ENCODE measurements around the gene YDJC.
A peak's percentile ranks its signal among the peaks of the same experiment; 100 is the strongest.
"Not testable (repeated sequence)": the region's sequence is repeated elsewhere in the genome, so short reads cannot be mapped to it uniquely, and the experiment has no call there.

Gene YDJC, protein sequence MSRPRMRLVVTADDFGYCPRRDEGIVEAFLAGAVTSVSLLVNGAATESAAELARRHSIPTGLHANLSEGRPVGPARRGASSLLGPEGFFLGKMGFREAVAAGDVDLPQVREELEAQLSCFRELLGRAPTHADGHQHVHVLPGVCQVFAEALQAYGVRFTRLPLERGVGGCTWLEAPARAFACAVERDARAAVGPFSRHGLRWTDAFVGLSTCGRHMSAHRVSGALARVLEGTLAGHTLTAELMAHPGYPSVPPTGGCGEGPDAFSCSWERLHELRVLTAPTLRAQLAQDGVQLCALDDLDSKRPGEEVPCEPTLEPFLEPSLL

DNA sequence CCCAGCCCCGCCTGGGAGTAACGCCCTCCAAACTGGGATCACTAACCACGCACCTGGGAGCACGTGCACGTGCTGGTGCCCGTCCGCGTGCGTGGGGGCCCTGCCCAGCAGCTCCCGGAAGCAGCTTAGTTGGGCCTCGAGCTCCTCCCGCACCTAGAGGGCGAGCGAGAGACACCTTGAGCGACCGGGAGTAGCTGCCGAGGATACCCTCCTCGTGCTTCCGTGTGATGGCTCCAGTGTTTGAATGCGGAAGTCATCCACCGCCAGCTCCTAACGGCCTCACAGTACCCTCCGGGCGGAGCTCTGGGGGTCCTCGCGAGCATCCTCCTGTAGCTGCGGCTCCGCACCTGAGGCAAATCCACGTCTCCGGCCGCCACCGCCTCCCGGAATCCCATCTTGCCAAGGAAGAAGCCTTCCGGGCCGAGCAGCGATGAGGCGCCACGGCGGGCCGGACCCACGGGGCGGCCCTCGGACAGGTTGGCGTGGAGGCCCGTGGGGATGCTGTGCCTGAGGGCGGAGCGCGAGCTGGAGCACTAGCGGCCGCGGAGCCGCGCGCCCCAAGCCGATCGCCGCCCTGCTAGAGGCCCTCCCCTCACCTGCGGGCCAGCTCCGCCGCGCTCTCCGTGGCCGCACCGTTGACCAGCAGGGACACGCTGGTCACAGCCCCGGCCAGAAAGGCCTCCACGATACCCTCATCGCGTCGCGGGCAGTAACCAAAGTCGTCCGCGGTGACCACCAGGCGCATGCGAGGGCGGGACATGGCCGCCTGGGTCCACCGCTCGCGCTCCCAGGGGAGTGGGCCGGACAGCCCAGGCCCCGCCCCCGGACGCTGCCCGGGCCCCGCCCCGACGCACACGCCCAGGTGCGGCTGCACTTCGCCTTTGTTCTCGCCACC, at the start of gene YDJC:
Gene YDJC, minus strand, starts transcription at position 768 of the 895 bp plus-strand sequence. Its CDS starts 8 bp downstream, at position 760.
- H3K36me3 Mint-ChIP-seq (ENCODE audit: low read depth): peaks cover 22% of the 10 kb centered on the region
- H3K27ac Mint-ChIP-seq: peak within 1 kb of the TSS; percentile 92
- H3K4me3 Mint-ChIP-seq: peak within 1 kb of the TSS; percentile 92
- H3K27me3 Mint-ChIP-seq: no peaks in the 10 kb centered on the region
- H3K4me1 Mint-ChIP-seq (ENCODE audit: low read depth): peaks cover 52% of the 10 kb centered on the region
- H3K9me3 Mint-ChIP-seq: no peaks in the 10 kb centered on the region

- H3K36me3 Mint-ChIP-seq (ENCODE audit: low read depth): peaks cover 16% of the 10 kb centered on the region
- H3K4me1 Mint-ChIP-seq (ENCODE audit: low read depth): peaks cover 3% of the 10 kb centered on the region
- no peaks in the 10 kb centered on the region for H3K27me3 Mint-ChIP-seq
- no peak overlapping the region for H3K27ac Mint-ChIP-seq
- H3K9me3 Mint-ChIP-seq: no peaks in the 10 kb centered on the region
- no peak overlapping the region for H3K4me3 Mint-ChIP-seq
Measured at GRCh38 chr22:21679383-21679782, 49.6 kb upstream of the YDJC start.

- H3K27me3 Mint-ChIP-seq; H3K4me3 Mint-ChIP-seq; H3K4me1 Mint-ChIP-seq (ENCODE audit: low read depth); H3K9me3 Mint-ChIP-seq; H3K27ac Mint-ChIP-seq: not testable (repeated sequence)
- peaks cover 19% of the 10 kb centered on the region for H3K36me3 Mint-ChIP-seq (ENCODE audit: low read depth)
Measured at GRCh38 chr22:21678842-21679241, 49.0 kb upstream of the YDJC start.

DNA sequence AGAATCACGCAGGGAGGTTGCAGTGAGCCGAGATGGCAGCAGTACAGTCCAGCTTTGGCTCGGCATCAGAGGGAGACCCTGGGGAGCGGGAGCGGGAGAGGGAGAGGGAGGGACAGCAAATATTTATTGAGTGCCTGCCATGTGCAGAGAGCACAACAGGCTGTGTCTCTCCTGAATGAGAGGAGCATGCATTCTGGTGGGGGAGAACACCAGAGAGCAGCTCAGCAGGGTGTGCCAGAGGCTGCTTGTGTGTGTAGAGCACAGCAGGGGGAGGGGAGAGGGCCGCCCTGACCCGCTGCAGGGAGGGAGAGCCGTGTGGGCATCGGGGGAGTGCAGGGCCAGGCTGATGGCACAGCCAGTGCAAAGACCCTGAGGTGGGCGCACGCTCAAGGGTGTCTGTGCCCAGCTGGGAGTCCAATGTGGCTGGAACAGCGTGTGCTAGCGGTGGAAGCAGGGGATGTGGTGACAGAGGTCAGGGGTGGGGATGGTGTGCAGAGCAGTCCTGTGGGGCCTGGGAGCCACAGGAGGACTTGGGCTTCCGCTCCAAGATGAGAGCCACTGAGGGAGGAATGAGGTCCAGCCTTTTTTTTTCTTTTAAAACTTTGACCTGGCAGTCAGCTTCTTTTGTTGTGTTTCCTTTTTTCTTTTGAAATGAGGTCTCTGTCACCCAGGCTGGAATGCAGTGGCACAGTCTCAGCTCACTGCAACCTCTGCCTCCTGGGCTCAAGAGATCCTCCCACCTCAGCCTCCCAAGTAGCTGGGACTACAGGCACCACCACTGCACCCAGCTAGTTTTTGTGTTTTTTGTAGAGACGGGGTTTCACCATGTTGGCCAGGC, 48.0 kb upstream of the YDJC start:
- no peaks in the 10 kb centered on the region for H3K9me3 Mint-ChIP-seq
- peaks cover 29% of the 10 kb centered on the region for H3K36me3 Mint-ChIP-seq (ENCODE audit: low read depth)
- H3K4me3 Mint-ChIP-seq: no peak overlapping the region
- H3K27ac Mint-ChIP-seq: no peak overlapping the region
- H3K4me1 Mint-ChIP-seq (ENCODE audit: low read depth): peaks cover 3% of the 10 kb centered on the region
- H3K27me3 Mint-ChIP-seq: no peaks in the 10 kb centered on the region

DNA sequence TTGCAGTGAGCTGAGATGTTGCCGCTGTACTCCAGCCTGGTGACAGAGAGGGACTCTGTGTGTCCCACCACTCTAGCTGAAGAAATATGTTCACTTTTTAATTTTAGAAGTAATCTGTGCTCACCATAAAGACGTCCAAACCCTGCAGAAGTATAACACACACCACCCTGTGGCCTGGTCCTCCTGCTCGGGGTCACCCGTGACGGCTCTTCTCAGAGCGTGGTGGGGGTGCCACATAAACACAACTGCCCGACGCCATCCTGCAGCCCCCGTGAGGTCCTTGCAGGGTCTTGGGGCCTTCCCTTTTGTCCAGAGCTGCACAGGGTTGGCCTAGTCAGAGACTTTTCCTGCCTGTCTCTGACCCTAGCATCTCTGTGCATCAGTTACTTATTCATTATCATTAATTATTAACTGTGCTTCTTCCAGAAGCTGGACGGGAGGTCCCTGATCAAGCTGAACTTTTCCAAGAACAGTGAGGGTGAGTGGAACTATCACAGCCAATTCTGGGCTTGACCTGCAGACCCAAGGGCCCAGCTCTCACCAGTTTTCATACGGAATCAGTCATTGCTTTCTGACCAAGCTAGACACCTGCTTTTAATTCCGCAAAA, 44.9 kb upstream of the YDJC start:
- H3K27me3 Mint-ChIP-seq: no peaks in the 10 kb centered on the region
- H3K27ac Mint-ChIP-seq: no peak overlapping the region
- peaks cover 55% of the 10 kb centered on the region for H3K36me3 Mint-ChIP-seq (ENCODE audit: low read depth)
- no peaks in the 10 kb centered on the region for H3K4me1 Mint-ChIP-seq (ENCODE audit: low read depth)
- H3K9me3 Mint-ChIP-seq: no peaks in the 10 kb centered on the region
- H3K4me3 Mint-ChIP-seq: no peak overlapping the region

GRCh38 chr22:21673534-21674321, 43.9 kb upstream of the YDJC start:
- Mint-ChIP-seq H3K9me3 (no peaks in the 10 kb centered on the region), H3K36me3 (ENCODE audit: low read depth) (peaks cover 56% of the 10 kb centered on the region), H3K4me1 (ENCODE audit: low read depth) (peaks cover 3% of the 10 kb centered on the region)

GRCh38 chr22:21672107-21672629, 42.3 kb upstream of the YDJC start:
- Mint-ChIP-seq H3K27me3 (no peaks in the 10 kb centered on the region), H3K27ac (no peak overlapping the region), H3K36me3 (ENCODE audit: low read depth) (peaks cover 56% of the 10 kb centered on the region), H3K4me1 (ENCODE audit: low read depth) (peaks cover 12% of the 10 kb centered on the region), H3K9me3 (no peaks in the 10 kb centered on the region), H3K4me3 (no peak overlapping the region)

More at GRCh38 chr22:21673534-21674321, 43.9 kb upstream of the YDJC start:
- H3K4me3 Mint-ChIP-seq: no peak overlapping the region
- H3K27me3 Mint-ChIP-seq: no peaks in the 10 kb centered on the region
- H3K27ac Mint-ChIP-seq: no peak overlapping the region

GRCh38 chr22:21669026-21669425, 39.2 kb upstream of the YDJC start:
- Mint-ChIP-seq H3K9me3 (no peaks in the 10 kb centered on the region), H3K4me1 (ENCODE audit: low read depth) (peaks cover 33% of the 10 kb centered on the region), H3K4me3 (no peak overlapping the region), H3K27ac (no peak overlapping the region), H3K27me3 (no peaks in the 10 kb centered on the region), H3K36me3 (ENCODE audit: low read depth) (peaks cover 37% of the 10 kb centered on the region)

GRCh38 chr22:21666786-21667185, 37.0 kb upstream of the YDJC start:
- peak overlapping the region; percentile 97 for H3K4me3 Mint-ChIP-seq
- H3K4me1 Mint-ChIP-seq (ENCODE audit: low read depth): peaks cover 33% of the 10 kb centered on the region
- H3K9me3 Mint-ChIP-seq: no peaks in the 10 kb centered on the region
- H3K36me3 Mint-ChIP-seq (ENCODE audit: low read depth): peaks cover 17% of the 10 kb centered on the region
- peak overlapping the region; percentile 93 for H3K27ac Mint-ChIP-seq
- H3K27me3 Mint-ChIP-seq: no peaks in the 10 kb centered on the region

- Mint-ChIP-seq H3K4me1 (ENCODE audit: low read depth) (peaks cover 33% of the 10 kb centered on the region), H3K9me3 (no peaks in the 10 kb centered on the region), H3K4me3 (peak overlapping the region; percentile 97), H3K27ac (peak overlapping the region; percentile 93), H3K36me3 (ENCODE audit: low read depth) (peaks cover 4% of the 10 kb centered on the region), H3K27me3 (no peaks in the 10 kb centered on the region)
Measured at GRCh38 chr22:21665047-21665851, 35.4 kb upstream of the YDJC start.

GRCh38 chr22:21663738-21664137, 33.9 kb upstream of the YDJC start:
- H3K4me3 Mint-ChIP-seq: no peak overlapping the region
- H3K27ac Mint-ChIP-seq: no peak overlapping the region

DNA sequence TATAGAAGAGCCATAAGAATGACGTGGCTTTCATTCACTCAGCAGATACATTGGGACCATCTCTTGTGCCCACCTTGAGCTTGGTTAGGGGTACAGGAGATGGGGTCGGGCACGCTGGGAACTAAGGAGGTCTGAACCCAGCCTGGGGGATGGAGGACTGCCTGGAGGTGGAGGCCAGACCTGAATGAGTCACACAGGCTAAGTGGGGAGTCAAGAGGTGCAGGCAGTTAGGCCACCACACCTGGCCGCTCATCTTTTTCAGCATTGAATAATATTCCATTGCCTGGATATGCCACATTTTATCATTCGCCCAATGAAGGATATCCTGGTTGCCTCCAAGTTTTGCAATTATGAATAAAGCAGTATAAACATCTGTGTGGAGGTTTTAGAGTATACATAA, 32.2 kb upstream of the YDJC start:
- H3K27me3 Mint-ChIP-seq: no peaks in the 10 kb centered on the region
- H3K4me3 Mint-ChIP-seq: no peak overlapping the region
- no peak overlapping the region for H3K27ac Mint-ChIP-seq
- no peaks in the 10 kb centered on the region for H3K36me3 Mint-ChIP-seq (ENCODE audit: low read depth)
- H3K4me1 Mint-ChIP-seq (ENCODE audit: low read depth): peaks cover 30% of the 10 kb centered on the region
- no peaks in the 10 kb centered on the region for H3K9me3 Mint-ChIP-seq

More at GRCh38 chr22:21663738-21664137, 33.9 kb upstream of the YDJC start:
- H3K9me3 Mint-ChIP-seq: no peaks in the 10 kb centered on the region
- peaks cover 29% of the 10 kb centered on the region for H3K4me1 Mint-ChIP-seq (ENCODE audit: low read depth)
- no peaks in the 10 kb centered on the region for H3K27me3 Mint-ChIP-seq
- H3K36me3 Mint-ChIP-seq (ENCODE audit: low read depth): no peaks in the 10 kb centered on the region

- H3K27me3 Mint-ChIP-seq: no peaks in the 10 kb centered on the region
- H3K9me3 Mint-ChIP-seq: no peaks in the 10 kb centered on the region
- H3K4me3 Mint-ChIP-seq: no peak overlapping the region
- peaks cover 30% of the 10 kb centered on the region for H3K4me1 Mint-ChIP-seq (ENCODE audit: low read depth)
- H3K27ac Mint-ChIP-seq: no peak overlapping the region
- no peaks in the 10 kb centered on the region for H3K36me3 Mint-ChIP-seq (ENCODE audit: low read depth)
Measured at GRCh38 chr22:21660904-21661303, 31.1 kb upstream of the YDJC start.
